H9 (cell line): ENCODE data around the gene ZNF618. TPM values are rescaled to one million over a fixed set of nuclear protein-coding genes. Genes with fewer than 3 reads are reported as not detected.

Experiments
- DNase-seq: peaks from one replicate; pipeline ENCODE4 v3.0.0-alpha.2; 2017
- H2AFZ ChIP-seq: one replicate; pipeline ENCODE4 v1.6.1; 2013; ENCODE audit warnings: mild to moderate bottlenecking, low read length, control low read depth, moderate library complexity
- H2AK5ac ChIP-seq: 2 replicates; pipeline ENCODE4 v1.6.1; 2013; ENCODE audit warnings: low read length, control low read depth, mixed read lengths; ENCODE audit not compliant: insufficient read length
- H2BK120ac ChIP-seq: one replicate; pipeline ENCODE4 v1.6.1; 2013; ENCODE audit warnings: low read depth, mild to moderate bottlenecking, low read length, control low read depth, inconsistent platforms; ENCODE audit not compliant: poor library complexity, severe bottlenecking
- H2BK12ac ChIP-seq: 2 replicates; pipeline ENCODE4 v1.6.1; 2013; ENCODE audit warnings: low read length, control low read depth, mixed read lengths, low read depth; ENCODE audit not compliant: insufficient read length
- H2BK15ac ChIP-seq: 2 replicates; pipeline ENCODE4 v1.6.1; 2013; ENCODE audit warnings: low read depth, low read length, control low read depth
- H2BK20ac ChIP-seq: one replicate; pipeline ENCODE4 v1.6.1; 2013; ENCODE audit warnings: low read depth, mild to moderate bottlenecking, low read length, control low read depth, inconsistent platforms; ENCODE audit not compliant: poor library complexity, severe bottlenecking
- H2BK5ac ChIP-seq: 2 replicates; pipeline ENCODE4 v1.6.1; 2013; ENCODE audit warnings: low read length, control low read depth, mixed read lengths; ENCODE audit not compliant: insufficient read length
- H3K14ac ChIP-seq: 2 replicates; pipeline ENCODE4 v1.6.1; 2013; ENCODE audit warnings: low read length, control low read depth; ENCODE audit not compliant: insufficient read depth
- H3K18ac ChIP-seq: 2 replicates; pipeline ENCODE4 v1.6.1; 2013; ENCODE audit warnings: low read depth, mild to moderate bottlenecking, mixed read lengths, low read length, control low read depth; ENCODE audit not compliant: insufficient read length
- H3K23ac ChIP-seq: 2 replicates; pipeline ENCODE4 v1.6.1; 2013; ENCODE audit warnings: low read length, control low read depth, mixed read lengths, low read depth; ENCODE audit not compliant: insufficient read length
- H3K23me2 ChIP-seq: 2 replicates; pipeline ENCODE4 v1.6.1; 2013; ENCODE audit warnings: low read depth, mild to moderate bottlenecking, mixed read lengths, low read length, control low read depth; ENCODE audit not compliant: insufficient read length, poor library complexity, severe bottlenecking
- H3K27ac ChIP-seq: 2 replicates; pipeline ENCODE4 v1.5.1; 2013; ENCODE audit warnings: low read length, control low read depth, mixed read lengths, low read depth; ENCODE audit not compliant: insufficient read length
- H3K27me3 ChIP-seq: 2 replicates; pipeline ENCODE4 v1.6.1; 2013; ENCODE audit warnings: low read length, control low read depth, inconsistent platforms; ENCODE audit not compliant: insufficient read depth
- H3K4ac ChIP-seq: 2 replicates; pipeline ENCODE4 v1.6.1; 2013; ENCODE audit warnings: low read depth, mild to moderate bottlenecking, control low read depth, inconsistent platforms, low read length, moderate library complexity
- H3K4me1 ChIP-seq: 2 replicates; pipeline ENCODE4 v1.6.1; 2013; ENCODE audit warnings: low read length, control low read depth, inconsistent platforms; ENCODE audit not compliant: insufficient read depth
- H3K4me2 ChIP-seq: 2 replicates; pipeline ENCODE4 v1.6.1; 2013; ENCODE audit warnings: low read length, control low read depth, mixed read lengths; ENCODE audit not compliant: insufficient read length, insufficient read depth
- H3K56ac ChIP-seq: 2 replicates; pipeline ENCODE4 v1.6.1; 2013; ENCODE audit warnings: low read depth, mild to moderate bottlenecking, mixed read lengths, low read length, control low read depth; ENCODE audit not compliant: insufficient read length
- H3K79me1 ChIP-seq: 2 replicates; pipeline ENCODE4 v1.6.1; 2013; ENCODE audit warnings: low read depth, mild to moderate bottlenecking, moderate library complexity, low read length, control low read depth, inconsistent platforms; ENCODE audit not compliant: insufficient read depth, poor library complexity, severe bottlenecking
- H3K79me2 ChIP-seq: 2 replicates; pipeline ENCODE4 v1.6.1; 2013; ENCODE audit warnings: low read length, control low read depth, inconsistent platforms; ENCODE audit not compliant: insufficient read depth
- H3K9ac ChIP-seq: 2 replicates; pipeline ENCODE4 v1.6.1; 2013; ENCODE audit warnings: low read length, control low read depth, mixed read lengths; ENCODE audit not compliant: insufficient read length; ENCODE audit errors: extremely low read depth
- H3K9me3 ChIP-seq: one replicate; pipeline ENCODE4 v1.6.1; 2013; ENCODE audit warnings: low read depth, low read length, inconsistent platforms; ENCODE audit not compliant: control insufficient read depth
- H3T11ph ChIP-seq: one replicate; pipeline ENCODE4 v1.6.1; 2013; ENCODE audit warnings: mild to moderate bottlenecking, low read length, control low read depth, inconsistent platforms
- H4K20me1 ChIP-seq: one replicate; pipeline ENCODE4 v1.6.1; 2013; ENCODE audit not compliant: control insufficient read depth, insufficient read length, insufficient read depth
- H4K5ac ChIP-seq: 2 replicates; pipeline ENCODE4 v1.6.1; 2013; ENCODE audit warnings: low read depth, mild to moderate bottlenecking, mixed read lengths, low read length, control low read depth; ENCODE audit not compliant: insufficient read length
- H4K8ac ChIP-seq: replicated peaks from 2 replicates; pipeline ENCODE4 v1.6.1; 2013; ENCODE audit warnings: low read length, control low read depth, mixed read lengths, low read depth; ENCODE audit not compliant: insufficient read length
- H4K91ac ChIP-seq: 2 replicates; pipeline ENCODE4 v1.6.1; 2013; ENCODE audit warnings: low read depth, mild to moderate bottlenecking, moderate library complexity, mixed read lengths, low read length, control low read depth; ENCODE audit not compliant: insufficient read length
- H3K27ac Mint-ChIP-seq, 3 experiments: 2 replicates in 2 of 3; 3 replicates in 1 of 3; pipeline ENCODE4 v1.8.0; 2020 to 2021; ENCODE audit warnings: mixed read lengths in 3 of 3, mild to moderate bottlenecking in 1 of 3, moderate library complexity in 1 of 3
- H3K27me3 Mint-ChIP-seq: 2 replicates; pipeline ENCODE4 v1.8.0; 2021; ENCODE audit warnings: low read depth, mild to moderate bottlenecking, moderate library complexity, mixed read lengths
- H3K36me3 Mint-ChIP-seq, 3 experiments: 2 replicates in 2 of 3; 3 replicates in 1 of 3; pipeline ENCODE4 v1.8.0; 2020 to 2021; ENCODE audit warnings: low read depth in 3 of 3, mixed read lengths in 3 of 3; ENCODE audit not compliant: insufficient read depth in 1 of 3
- H3K4me1 Mint-ChIP-seq, 2 experiments: 2 replicates each; pipeline ENCODE4 v1.8.0; 2020; ENCODE audit warnings: mixed read lengths in 2 of 2
- H3K4me3 Mint-ChIP-seq, 2 experiments: 2 replicates in 1 of 2; 3 replicates in 1 of 2; pipeline ENCODE4 v1.8.0; 2020 to 2021; ENCODE audit warnings: mild to moderate bottlenecking in 2 of 2, mixed read lengths in 2 of 2, moderate library complexity in 1 of 2
- H3K9me3 Mint-ChIP-seq, 2 experiments: 2 replicates in 1 of 2; 3 replicates in 1 of 2; pipeline ENCODE4 v1.8.0; 2020; ENCODE audit warnings: mild to moderate bottlenecking in 2 of 2, mixed read lengths in 2 of 2, moderate library complexity in 1 of 2
- WGBS: extraction: QIAGEN DNeasy Blood & Tissue Kit; methylation state at CpG from one replicate; pipeline ENCODE4 v1.1.7; 2013; ENCODE audit warnings: missing lambda C conversion rate, low lambda C conversion rate, mixed read lengths; ENCODE audit not compliant: insufficient read length; ENCODE audit errors: extremely low coverage; 5-methylcytosine and 5-hydroxymethylcytosine counted together
- total RNA-seq: library from RNA; stranded (reverse); gene quantifications from 2 replicates; pipeline ENCODE4 v1.2.1, GENCODE V29; 2021
- TF ChIP-seq, protein P1 (sequence below): fragments of 200-600 bp; sonication (generic); conservative IDR thresholded peaks from 3 replicates; pipeline ENCODE4 v1.8.0; 2021; ENCODE audit warnings: antibody characterized with exemption, mild to moderate bottlenecking

ZNF618 gene
- total RNA-seq, 1 experiment from 2014 or later = 13.6 TPM

DNA sequence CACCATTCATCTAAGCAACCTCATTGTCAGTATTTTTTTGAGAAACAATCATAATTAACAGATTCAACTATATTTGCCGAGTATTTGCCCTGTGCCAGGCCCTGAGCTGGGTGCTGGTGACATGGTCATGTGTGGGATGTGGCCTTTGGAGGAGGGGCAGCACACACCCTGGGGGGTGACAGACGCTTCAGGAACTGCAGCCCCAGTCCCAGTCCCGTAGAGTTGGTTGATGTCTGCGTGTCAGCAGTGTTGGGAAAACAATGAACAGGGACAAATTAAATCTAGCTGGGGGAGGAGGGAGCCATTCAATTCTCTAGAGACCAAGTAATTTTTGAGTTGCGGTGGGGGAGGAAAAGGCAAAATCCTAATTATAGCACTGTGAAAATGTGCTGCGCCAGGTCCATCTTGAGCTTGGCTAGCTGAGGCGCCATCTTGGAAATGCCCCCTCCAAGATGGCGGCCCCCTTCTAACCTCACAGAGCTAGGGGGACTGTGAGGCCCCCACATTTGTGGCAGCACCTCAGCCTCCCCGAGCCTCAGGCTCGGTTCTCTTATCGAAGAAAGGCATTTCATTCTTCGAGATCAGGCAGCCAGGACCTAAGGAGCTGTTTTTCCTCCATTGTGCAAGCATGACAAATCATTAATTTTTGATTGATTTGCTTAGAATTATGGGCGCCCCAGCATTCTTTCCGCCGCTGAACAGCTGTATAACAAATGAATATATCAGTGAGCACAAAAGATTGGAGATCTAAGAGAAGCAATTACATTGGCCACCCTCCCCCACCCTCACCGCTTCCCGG is 87.8 kb downstream of the ZNF618 start:
- Histone ChIP-seq H2BK15ac (no peak overlapping the region), H2AFZ (no peak overlapping the region), H3K9me3 (no peaks in the 10 kb centered on the region), H3K18ac (no peak overlapping the region), H2BK120ac (no peak overlapping the region), H2AK5ac (no peak overlapping the region), H4K8ac (no peak overlapping the region), H3K4me2 (no peak overlapping the region), H4K5ac (no peak overlapping the region), H3K27me3 (no peaks in the 10 kb centered on the region), H3K4me1 (no peaks in the 10 kb centered on the region; the same call in 1 of the 2 replicates), H4K20me1 (no peaks in the 10 kb centered on the region), H2BK5ac (no peak overlapping the region), H3K79me1 (no peaks in the 10 kb centered on the region), H2BK12ac (no peak overlapping the region), H3T11ph (no peak overlapping the region), H3K9ac (no peak overlapping the region), H4K91ac (no peak overlapping the region), H3K79me2 (no peaks in the 10 kb centered on the region), H3K23ac (no peak overlapping the region), H2BK20ac (no peak overlapping the region), H3K56ac (no peak overlapping the region), H3K23me2 (no peaks in the 10 kb centered on the region), H3K27ac (no peak overlapping the region), H3K14ac (no peak overlapping the region), H3K4ac (no peak overlapping the region)
- peaks cover 0 to 1% (median under 1%) of the 10 kb centered on the region in 3 experiments; a peak in 3 of 7 replicates for H3K36me3 Mint-ChIP-seq
- H3K9me3 Mint-ChIP-seq = no peaks in the 10 kb centered on the region
- H3K27ac Mint-ChIP-seq = no peak overlapping the region
- peaks cover 6 to 22% of the 10 kb centered on the region in 2 experiments for H3K4me1 Mint-ChIP-seq
- H3K27me3 Mint-ChIP-seq = no peaks in the 10 kb centered on the region
- no peak for DNase-seq
- TF ChIP-seq, protein P1, sequence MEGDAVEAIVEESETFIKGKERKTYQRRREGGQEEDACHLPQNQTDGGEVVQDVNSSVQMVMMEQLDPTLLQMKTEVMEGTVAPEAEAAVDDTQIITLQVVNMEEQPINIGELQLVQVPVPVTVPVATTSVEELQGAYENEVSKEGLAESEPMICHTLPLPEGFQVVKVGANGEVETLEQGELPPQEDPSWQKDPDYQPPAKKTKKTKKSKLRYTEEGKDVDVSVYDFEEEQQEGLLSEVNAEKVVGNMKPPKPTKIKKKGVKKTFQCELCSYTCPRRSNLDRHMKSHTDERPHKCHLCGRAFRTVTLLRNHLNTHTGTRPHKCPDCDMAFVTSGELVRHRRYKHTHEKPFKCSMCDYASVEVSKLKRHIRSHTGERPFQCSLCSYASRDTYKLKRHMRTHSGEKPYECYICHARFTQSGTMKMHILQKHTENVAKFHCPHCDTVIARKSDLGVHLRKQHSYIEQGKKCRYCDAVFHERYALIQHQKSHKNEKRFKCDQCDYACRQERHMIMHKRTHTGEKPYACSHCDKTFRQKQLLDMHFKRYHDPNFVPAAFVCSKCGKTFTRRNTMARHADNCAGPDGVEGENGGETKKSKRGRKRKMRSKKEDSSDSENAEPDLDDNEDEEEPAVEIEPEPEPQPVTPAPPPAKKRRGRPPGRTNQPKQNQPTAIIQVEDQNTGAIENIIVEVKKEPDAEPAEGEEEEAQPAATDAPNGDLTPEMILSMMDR = no peak
- H3K4me3 Mint-ChIP-seq = no peak overlapping the region
- WGBS = no CpG with 5 or more reads among the region's 17 CpGs
